GM21786 (cell line): ENCODE data around the gene VPS13A.

Experiments
- ATAC-seq: cut with Tn5 transposase; IDR thresholded peaks from one replicate; pipeline ENCODE4 v1.9.1; 2021; ENCODE audit not compliant: unreplicated experiment

VPS13A gene

DNA sequence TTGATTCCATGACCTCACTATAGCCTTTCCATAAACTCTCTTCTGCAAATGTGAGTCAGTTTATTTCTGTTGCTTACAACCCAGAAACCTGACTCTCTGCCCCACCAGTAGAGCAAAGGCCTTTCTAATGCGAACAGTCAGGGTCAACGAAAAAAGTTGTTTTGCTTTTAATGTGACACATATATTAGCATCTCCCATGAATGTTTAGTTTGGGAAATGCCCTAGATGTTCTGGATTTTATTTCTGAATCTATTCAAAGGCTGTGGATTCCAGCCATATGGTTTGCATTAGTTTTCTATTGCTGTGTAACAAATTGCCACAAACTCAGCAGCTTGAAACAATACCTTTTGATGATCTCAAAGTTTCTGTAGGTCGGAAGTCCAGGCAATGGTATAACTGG, 277.3 kb downstream of the VPS13A start:
- no peak for ATAC-seq

DNA sequence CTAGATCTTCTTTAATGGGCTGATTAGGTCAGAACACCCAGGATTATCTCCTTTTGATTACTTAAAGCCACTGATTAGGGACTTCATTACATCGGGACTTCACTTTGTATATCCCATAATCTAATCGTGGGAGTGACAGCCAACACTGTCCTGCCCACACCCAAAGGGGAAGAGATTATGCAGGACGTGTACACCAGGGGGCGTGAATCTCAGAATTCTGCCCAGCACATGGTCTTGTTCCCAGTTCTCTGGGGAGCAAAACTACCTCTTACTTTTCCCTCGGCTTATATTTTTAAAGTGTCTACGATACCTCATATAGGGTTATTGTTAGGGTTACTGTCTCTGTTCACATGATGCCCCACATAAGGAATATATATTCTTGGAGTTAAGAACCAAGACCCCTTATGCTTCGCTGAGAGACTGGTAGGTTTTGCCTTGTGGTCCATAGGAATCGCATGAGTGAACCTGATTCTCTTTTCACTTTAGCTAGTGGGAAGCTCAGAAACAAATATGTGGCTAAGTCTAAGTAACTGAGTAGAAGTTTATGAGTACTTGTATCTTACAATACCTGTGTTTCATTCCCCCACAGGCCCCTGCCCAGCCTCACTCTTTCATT, 278.1 kb downstream of the VPS13A start:
- ATAC-seq: no peak

DNA sequence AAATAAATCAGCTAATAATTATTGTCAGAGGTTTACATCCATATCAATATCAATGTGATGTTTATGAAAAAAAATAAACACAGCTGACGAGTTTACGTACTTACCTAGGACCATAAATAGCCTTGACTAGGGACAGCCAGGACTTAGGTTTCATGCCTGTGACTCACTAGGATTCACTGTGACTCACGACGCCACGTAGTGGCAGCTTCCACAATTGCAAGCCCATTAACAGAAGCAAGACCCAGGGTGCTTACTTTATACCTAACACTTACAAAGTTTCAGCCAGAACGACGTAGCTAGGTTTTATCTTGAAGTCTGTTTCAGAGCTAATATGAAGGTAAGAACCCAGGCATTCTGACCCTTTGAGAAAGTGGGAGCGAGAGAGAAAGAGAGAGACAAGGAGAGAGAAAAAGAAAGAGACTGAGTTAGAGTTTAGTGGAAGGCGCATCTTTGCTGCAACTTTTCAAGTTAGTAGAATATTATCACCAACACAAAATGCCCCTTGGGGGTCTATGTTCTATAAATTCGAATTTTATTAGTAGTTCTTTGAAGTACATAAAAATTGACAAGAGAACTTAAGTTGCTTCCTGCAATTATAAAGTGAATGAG, 279.6 kb downstream of the VPS13A start:
- ATAC-seq: peak; percentile 88

DNA sequence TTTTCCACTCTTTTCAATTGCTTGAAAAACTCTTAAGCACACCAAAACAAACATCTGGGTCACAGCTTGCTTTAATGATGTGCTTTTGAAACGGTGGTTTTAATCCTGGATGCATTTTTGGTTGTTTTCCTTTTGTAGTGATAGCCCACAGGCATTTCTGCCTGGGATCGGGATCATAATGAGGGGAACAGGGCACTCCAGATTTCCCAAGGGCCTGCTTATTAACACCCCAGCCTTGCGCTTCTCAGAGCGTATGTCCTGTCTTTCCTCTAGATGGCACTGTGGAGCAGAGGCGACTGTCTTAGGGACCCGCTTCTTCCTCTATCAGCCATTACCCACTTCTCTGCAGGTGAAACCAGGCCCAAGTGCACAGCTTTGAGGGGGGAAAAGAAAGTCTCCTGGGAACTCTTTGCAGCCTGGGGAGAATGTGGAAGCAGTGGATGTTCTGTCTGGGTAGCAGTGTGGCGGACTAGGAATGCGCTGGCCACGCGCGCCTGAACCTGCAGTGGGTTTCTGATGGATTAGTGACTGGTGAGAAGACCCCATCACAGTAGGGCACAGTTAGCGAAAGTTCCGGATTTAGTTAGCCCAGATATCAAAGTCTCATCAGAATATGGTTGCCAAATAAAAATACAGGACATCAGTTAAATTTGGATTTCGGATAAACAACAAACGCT, 280.7 kb downstream of the VPS13A start:
- ATAC-seq: peak; percentile 88

DNA sequence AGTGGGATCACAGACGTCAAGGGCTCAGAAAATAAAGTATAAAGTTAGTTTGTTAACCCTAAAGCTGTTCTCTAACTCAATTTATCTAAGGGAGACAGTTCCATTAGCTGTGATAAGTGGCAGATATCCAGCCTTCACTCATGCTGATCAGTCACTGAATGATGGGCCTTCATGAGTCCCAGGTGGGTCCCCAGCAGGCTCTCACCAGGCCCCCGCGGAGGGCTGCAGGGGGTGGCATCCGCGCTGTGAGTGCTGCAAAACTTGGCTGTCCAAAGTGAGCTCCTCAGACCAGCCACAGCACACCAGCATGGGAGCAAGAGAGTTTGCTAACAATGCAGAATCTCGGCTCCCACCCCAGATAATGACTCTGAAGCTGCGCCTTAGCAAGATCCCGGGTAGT, 283.6 kb downstream of the VPS13A start:
- no peak for ATAC-seq

DNA sequence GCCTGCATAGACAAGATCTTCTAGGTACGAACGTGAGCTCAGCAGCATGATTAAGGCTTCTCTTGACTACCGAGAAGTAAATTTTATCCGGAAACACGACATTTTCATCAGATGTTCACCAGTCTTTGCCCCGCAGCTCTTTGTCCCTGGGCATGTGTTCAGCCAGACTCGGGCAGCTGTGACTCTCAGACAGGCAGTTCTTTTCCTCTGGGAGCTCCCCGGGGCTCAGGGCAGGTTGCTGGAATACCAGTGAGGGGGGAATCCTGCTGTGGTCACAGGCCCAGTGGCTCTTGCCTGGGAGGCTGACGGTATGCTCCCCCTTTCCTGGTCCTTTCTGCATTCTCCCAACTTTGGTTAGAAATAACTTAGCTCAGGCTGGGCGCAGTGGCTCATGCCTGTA, 284.7 kb downstream of the VPS13A start:
- ATAC-seq: no peak

DNA sequence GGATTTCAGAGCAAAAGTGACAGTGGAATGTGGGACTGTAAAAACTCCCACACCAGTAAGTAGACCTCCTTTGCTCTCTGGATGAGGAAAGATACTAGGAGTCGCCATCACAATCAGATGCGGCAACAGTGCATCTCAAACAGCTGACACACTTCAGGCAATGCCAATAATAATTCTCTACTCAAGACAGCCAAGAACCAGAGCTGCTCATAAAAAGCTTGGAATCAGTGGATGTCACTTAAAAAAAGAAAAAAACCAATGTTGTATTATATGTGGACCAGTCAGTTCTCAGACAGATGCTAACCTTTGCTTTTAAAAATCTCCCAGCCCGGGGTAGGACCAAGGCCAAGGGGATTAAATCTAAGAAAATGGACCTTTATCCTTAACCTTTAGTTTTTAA, 285.8 kb downstream of the VPS13A start:
- ATAC-seq: no peak

DNA sequence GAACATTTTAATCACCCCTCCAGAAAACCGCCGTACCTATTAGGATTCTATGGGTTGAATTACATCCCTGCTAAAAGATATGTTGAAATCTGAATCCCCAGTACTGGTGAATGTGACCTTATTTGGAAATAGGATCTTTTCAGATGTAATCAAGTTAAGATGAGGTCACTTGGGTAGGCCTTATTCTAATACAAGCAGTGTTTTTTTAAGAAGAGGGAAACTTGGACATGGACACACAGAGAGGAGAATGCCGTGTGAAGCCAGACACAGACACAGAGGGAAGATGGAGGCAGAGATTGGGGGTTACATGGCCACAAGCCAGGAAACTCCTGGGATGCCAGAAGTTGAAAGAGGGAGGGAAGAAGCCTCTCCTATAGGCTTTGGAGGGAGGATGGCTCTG, 287.3 kb downstream of the VPS13A start:
- no peak for ATAC-seq

DNA sequence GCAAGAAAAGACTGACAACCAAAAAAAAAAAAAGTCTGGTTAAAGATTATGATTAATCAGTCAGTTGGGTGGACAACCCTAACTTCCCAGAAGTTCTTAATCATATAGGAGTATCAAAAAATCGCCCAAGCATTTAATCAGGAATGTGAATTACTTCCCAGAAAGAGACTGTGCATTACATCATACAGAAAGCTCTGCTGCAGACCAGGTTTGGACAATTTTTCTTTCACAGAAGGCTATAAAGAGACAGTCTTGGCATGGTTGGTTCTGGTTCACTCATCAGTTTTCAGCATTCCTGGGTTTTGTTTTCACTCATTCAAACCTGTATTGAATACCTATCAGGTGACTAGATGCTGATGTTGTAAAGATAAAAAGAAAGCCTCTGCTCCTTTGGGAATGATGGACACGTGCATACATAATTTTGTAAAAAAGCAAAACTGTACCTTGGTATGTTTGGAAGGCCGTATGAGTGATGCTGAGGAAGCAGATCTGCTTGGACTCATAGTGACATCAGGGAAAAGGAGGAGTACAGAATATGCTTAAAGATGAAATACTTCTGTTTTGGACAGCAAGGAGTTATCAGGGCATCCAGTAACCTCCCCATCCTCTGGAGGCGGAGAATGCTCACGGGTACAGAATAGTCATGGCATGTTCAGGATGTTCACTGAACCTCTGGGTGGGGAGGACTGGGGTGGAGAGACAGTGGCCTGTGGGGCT, 292.3 kb downstream of the VPS13A start:
- ATAC-seq: no peak
